Endothelial cell of umbilical vein (primary cell): ENCODE results near the gene ISG15. TPM values are rescaled to one million over a fixed set of nuclear protein-coding genes. Genes with fewer than 3 reads are reported as not detected.

Experiments used
- BruUV-seq: library from RNA; stranded (reverse); fragments of 400-500 nt; replicated peaks from 2 replicates; lab custom pipeline; 2021; lab: Mats Ljungman, UMichigan
- CTCF ChIA-PET: fragments of 300-600, 350-600 bp; sonication (Branson Sonifier 250); formaldehyde crosslinking; loops from one replicate; lab custom pipeline; 2021; ENCODE audit warnings: antibody characterized with exemption, inconsistent platforms; lab: Charles Lee
- POLR2A ChIA-PET: fragments of 300-600, 350-600 bp; sonication (Branson Sonifier 250); formaldehyde crosslinking; loops from one replicate; lab custom pipeline; 2021; ENCODE audit warnings: antibody characterized with exemption, inconsistent platforms; lab: Charles Lee
- DNase-seq: peaks from one replicate; pipeline ENCODE4 v3.0.0-alpha.2; 2011; ENCODE audit warnings: low read depth, low spot score
- FAIRE-seq: peaks from 2 replicates; lab custom pipeline; 2011; peaks lifted over from hg19 to GRCh38; lab: Jason Lieb, UNC
- H2AFZ ChIP-seq: 2 replicates; pipeline ENCODE4 v1.6.0; 2012; ENCODE audit warnings: low read depth, low read length, control low read depth, inconsistent platforms
- H3K27ac ChIP-seq: 2 replicates; pipeline ENCODE4 v1.5.1; 2011; ENCODE audit warnings: low read depth, mild to moderate bottlenecking, control low read depth, low read length, moderate library complexity; ENCODE audit not compliant: insufficient read depth
- H3K27me3 ChIP-seq, 2 experiments: 2 replicates each; pipeline versions ENCODE4 v1.6.0 to v1.6.1; 2011; ENCODE audit warnings: low read length in 2 of 2, mixed read lengths in 1 of 2; ENCODE audit not compliant: control insufficient read depth in 2 of 2, insufficient read depth in 2 of 2
- H3K36me3 ChIP-seq, 2 experiments: 2 replicates in 1 of 2; 3 replicates in 1 of 2; pipeline ENCODE4 v1.5.1; 2011; ENCODE audit warnings: low read length in 2 of 2, mild to moderate bottlenecking in 1 of 2, moderate library complexity in 1 of 2; ENCODE audit not compliant: control insufficient read depth in 2 of 2, insufficient read depth in 2 of 2; ENCODE audit errors: extremely low read depth in 1 of 2
- H3K4me1 ChIP-seq: 3 replicates; pipeline ENCODE4 v1.5.1; 2011; ENCODE audit warnings: mild to moderate bottlenecking, low read length; ENCODE audit not compliant: control insufficient read depth, insufficient read depth; ENCODE audit errors: extremely low read depth
- H3K4me2 ChIP-seq: 2 replicates; pipeline ENCODE4 v1.6.1; 2011; ENCODE audit warnings: low read length, control low read depth, mixed read lengths; ENCODE audit not compliant: insufficient read depth
- H3K4me3 ChIP-seq, 3 experiments: fragments of 200-600 bp in 1 of 3; sonication (generic), shearing (Covaris generic) in 1 of 3; replicated peaks in 1 of 3; 2 replicates each; pipeline ENCODE4 v1.5.1; 2011 to 2016; ENCODE audit warnings: control low read depth in 3 of 3, low read length in 3 of 3, mild to moderate bottlenecking in 2 of 3, inconsistent platforms in 1 of 3, low read depth in 1 of 3, moderate library complexity in 1 of 3; ENCODE audit not compliant: insufficient read depth in 1 of 3
- H3K79me2 ChIP-seq: 2 replicates; pipeline ENCODE4 v1.6.0; 2012; ENCODE audit warnings: low read length, inconsistent platforms; ENCODE audit not compliant: control insufficient read depth, insufficient read depth
- H3K9ac ChIP-seq: replicated peaks from 2 replicates; pipeline ENCODE3; 2011; ENCODE audit warnings: low read length, control low read depth; ENCODE audit not compliant: insufficient read depth; ENCODE audit errors: extremely low read depth
- H3K9me1 ChIP-seq: replicated peaks from 3 replicates; pipeline ENCODE4 v1.6.0; 2011; ENCODE audit warnings: mild to moderate bottlenecking, low read length; ENCODE audit not compliant: control insufficient read depth, insufficient read depth; ENCODE audit errors: extremely low read depth
- H3K9me3 ChIP-seq: replicated peaks from 2 replicates; pipeline ENCODE4 v1.5.1; 2012; ENCODE audit warnings: low read length, inconsistent platforms; ENCODE audit not compliant: control insufficient read depth, insufficient read depth
- H4K20me1 ChIP-seq: replicated peaks from 2 replicates; pipeline ENCODE3; 2011; ENCODE audit warnings: mild to moderate bottlenecking, low read length; ENCODE audit not compliant: control insufficient read depth, insufficient read depth; ENCODE audit errors: extremely low read depth
- EZH2 ChIP-seq: IDR thresholded peaks from 2 replicates; pipeline ENCODE4 v1.6.1; 2012; ENCODE audit warnings: borderline replicate concordance, low read depth, mild to moderate bottlenecking, moderate library complexity, low read length, inconsistent platforms; ENCODE audit not compliant: severe bottlenecking
- FOS ChIP-seq: IDR thresholded peaks from 2 replicates; pipeline ENCODE4 v1.6.1; 2011; ENCODE audit warnings: mild to moderate bottlenecking, low read length, moderate library complexity, borderline replicate concordance; ENCODE audit not compliant: insufficient read depth
- GATA2 ChIP-seq: IDR thresholded peaks from 2 replicates; pipeline ENCODE4 v1.7.0; 2011; ENCODE audit warnings: low read depth, mild to moderate bottlenecking, moderate library complexity, mixed read lengths, low read length; ENCODE audit not compliant: insufficient read length, insufficient read depth
- JUN ChIP-seq: IDR thresholded peaks from 2 replicates; pipeline ENCODE4 v1.6.1; 2011; ENCODE audit warnings: borderline replicate concordance, low read depth; ENCODE audit not compliant: insufficient read length, insufficient read depth
- MYC ChIP-seq: IDR thresholded peaks from one replicate; pipeline ENCODE4 v1.6.1; 2011; ENCODE audit warnings: mild to moderate bottlenecking, low read depth, low read length
- POLR2A ChIP-seq: IDR thresholded peaks from 2 replicates; pipeline ENCODE4 v1.6.1; 2012; ENCODE audit warnings: low read depth, mild to moderate bottlenecking, control low read depth, low read length
- POLR2AphosphoS5 ChIP-seq: IDR thresholded peaks from 2 replicates; pipeline ENCODE4 v1.6.1; 2012; ENCODE audit warnings: low read depth, mild to moderate bottlenecking, control low read depth, low read length, moderate library complexity; ENCODE audit not compliant: insufficient read depth
- dilution Hi-C: fragments of 300-500 bp; cut with MboI; formaldehyde crosslinking; loops from one replicate; pipeline ENCODE4 v1.15.0; 2019; ENCODE audit warnings: low sequenced_read_pairs; ENCODE audit not compliant: extremely low pct_ligation_motif_present
- intact Hi-C: fragments of 100-400 bp; cut with micrococcal nuclease; formaldehyde crosslinking; loops from one replicate; pipeline ENCODE4 v1.10.0; 2022
- polyA plus RNA-seq, 4 experiments: library from polyadenylated mRNA; depleted of rRNA in 3 of 4; stranded (reverse) in 3 of 4; unstranded in 1 of 4; fragments of >200 nt; gene quantifications; 2 replicates each; pipeline versions ENCODE4 v1.2.1 to v1.2.3, GENCODE V29; 2011 to 2012; ENCODE audit warnings: missing spikeins in 1 of 4
- total RNA-seq: library from RNA; stranded (reverse); gene quantifications from 2 replicates; pipeline ENCODE4 v1.2.3, GENCODE V29; 2021
- TF ChIP-seq, protein P1 (sequence below): IDR thresholded peaks from 2 replicates; pipeline ENCODE4 v1.6.1; 2011; ENCODE audit not compliant: insufficient read depth, insufficient read length
- TF ChIP-seq, protein P2 (sequence below), 2 donors: IDR thresholded peaks; 1 replicate in 1 of 2; 2 replicates in 1 of 2; pipeline ENCODE4 v1.5.1; 2011; ENCODE audit warnings: low read length in 2 of 2, mild to moderate bottlenecking in 2 of 2, moderate library complexity in 2 of 2, control low read depth in 1 of 2, inconsistent platforms in 1 of 2, low read depth in 1 of 2; ENCODE audit not compliant: insufficient read depth in 1 of 2; ENCODE audit errors: extremely low read depth in 1 of 2

Gene ISG15
- total and polyA plus RNA-seq, 2 donors (not counting 3 experiments of a cell fraction or from before 2014, with no cell fraction given): 44.6 to 154 TPM

DNA sequence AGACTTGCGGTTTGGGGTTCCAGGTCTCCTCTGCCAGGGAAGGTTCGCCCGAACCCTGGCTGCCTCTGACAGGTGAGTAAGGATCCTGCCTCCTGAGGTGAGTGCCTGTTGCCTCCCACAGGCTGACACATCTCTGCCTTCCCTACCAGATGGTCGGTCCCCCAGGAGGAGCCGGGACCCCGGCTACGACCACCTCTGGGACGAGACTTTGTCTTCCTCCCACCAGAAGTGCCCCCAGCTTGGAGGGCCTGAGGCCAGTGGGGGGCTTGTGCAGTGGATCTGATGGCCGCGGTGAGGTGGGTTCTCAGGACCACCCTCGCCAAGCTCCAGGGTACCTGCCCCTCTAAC lies 39.0 kb upstream of the ISG15 start:
- Histone ChIP-seq H3K27ac (no peak overlapping the region), H3K27me3 (peaks cover 2% of the 10 kb centered on the region in 2 experiments), H3K79me2 (no peaks in the 10 kb centered on the region), H3K9me3 (no peaks in the 10 kb centered on the region), H3K4me3 (no peak overlapping the region), H3K4me2 (no peak overlapping the region), H3K9ac (no peak overlapping the region), H3K36me3 (no peaks in the 10 kb centered on the region), H3K4me1 (no peaks in the 10 kb centered on the region), H4K20me1 (no peaks in the 10 kb centered on the region), H2AFZ (no peak overlapping the region), H3K9me1 (no peaks in the 10 kb centered on the region)
- intact Hi-C loops (no loop called here), dilution Hi-C loops (no loop called here)
- POLR2A ChIA-PET: no interaction called here
- FAIRE-seq (no peak), DNase-seq (no peak)
- no TSS peak for BruUV-seq
- no peak for TF ChIP-seq JUN
- no peak for TF ChIP-seq FOS
- TF ChIP-seq, protein P1, sequence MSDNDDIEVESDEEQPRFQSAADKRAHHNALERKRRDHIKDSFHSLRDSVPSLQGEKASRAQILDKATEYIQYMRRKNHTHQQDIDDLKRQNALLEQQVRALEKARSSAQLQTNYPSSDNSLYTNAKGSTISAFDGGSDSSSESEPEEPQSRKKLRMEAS: no peak
- no peak for TF ChIP-seq MYC
- no peak for TF ChIP-seq GATA2
- no peak for TF ChIP-seq POLR2A
- TF ChIP-seq, protein P2, sequence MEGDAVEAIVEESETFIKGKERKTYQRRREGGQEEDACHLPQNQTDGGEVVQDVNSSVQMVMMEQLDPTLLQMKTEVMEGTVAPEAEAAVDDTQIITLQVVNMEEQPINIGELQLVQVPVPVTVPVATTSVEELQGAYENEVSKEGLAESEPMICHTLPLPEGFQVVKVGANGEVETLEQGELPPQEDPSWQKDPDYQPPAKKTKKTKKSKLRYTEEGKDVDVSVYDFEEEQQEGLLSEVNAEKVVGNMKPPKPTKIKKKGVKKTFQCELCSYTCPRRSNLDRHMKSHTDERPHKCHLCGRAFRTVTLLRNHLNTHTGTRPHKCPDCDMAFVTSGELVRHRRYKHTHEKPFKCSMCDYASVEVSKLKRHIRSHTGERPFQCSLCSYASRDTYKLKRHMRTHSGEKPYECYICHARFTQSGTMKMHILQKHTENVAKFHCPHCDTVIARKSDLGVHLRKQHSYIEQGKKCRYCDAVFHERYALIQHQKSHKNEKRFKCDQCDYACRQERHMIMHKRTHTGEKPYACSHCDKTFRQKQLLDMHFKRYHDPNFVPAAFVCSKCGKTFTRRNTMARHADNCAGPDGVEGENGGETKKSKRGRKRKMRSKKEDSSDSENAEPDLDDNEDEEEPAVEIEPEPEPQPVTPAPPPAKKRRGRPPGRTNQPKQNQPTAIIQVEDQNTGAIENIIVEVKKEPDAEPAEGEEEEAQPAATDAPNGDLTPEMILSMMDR (IDR thresholded peaks at IDR 0.05; ENCODE audit: extremely low read depth in 1 of 2, insufficient read depth in 1 of 2, low read depth in 1 of 2, low read length in 2 of 2): no peak
- no peak for TF ChIP-seq POLR2AphosphoS5
- no peak for TF ChIP-seq EZH2
- CTCF ChIA-PET: interaction anchor here (1.2 kb wide), 1 partner anchor 10 kb away, joined by 3 read pairs; no protein-coding TSS in a partner anchor
